ENCODE data around the gene MICAL2.
A peak's percentile ranks its signal among the peaks of the same experiment; 100 is the strongest.

The MICAL2 gene

DNA sequence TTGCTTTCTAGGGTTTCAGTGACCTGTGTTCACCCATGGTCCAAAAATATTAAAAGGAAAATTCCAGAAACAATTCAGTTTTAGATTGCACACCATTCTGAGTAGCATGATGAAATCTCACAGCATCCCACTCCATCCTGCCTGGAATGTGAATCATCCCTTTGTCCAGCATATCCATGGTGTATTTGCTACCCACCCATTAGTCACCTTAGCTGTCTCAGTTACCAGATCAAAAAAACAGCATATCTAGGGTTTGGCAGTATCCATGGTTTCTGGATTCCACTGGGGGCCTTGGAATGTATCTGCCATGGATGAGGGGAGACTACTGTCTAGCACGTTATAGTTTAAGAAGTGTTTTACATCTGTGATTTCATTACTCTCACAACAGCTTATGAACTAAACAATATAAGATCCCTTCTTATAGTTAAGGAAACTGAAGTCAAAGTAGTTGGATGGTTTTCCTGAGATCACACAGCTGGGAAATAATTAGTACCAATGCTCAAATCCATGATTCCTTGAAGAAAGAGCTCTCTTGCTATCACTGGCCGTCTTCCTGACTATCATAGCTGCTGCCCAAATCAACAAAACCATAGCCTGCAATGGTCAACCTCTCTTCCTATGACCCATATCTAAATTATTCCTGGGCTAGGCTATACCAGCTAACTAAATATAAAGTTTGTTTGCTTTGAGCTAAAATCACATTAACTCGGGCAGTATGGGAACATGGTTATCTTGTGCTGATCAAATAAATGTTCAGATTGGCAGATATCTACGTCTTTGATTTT is 122.6 kb downstream of the MICAL2 start:
- DNase-seq (ENCODE audit: low read depth) = peak; percentile 74

DNA sequence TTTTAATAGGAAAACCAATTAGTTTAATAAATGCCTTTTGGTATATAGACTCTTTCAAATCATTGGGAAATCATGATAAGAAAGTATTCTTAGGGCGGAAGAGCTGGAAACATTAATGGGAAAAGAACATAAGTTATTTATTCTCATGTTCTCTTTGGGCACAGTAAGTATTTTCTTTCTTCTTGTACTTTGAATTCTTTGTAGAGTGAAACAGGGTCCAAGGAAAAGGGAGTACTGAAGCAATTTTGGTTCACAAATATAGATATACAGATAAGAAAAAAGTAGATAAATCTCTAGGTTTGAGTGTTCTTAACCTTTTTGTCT is 123.2 kb downstream of the MICAL2 start:
- no peak for DNase-seq (ENCODE audit: low read depth)

DNA sequence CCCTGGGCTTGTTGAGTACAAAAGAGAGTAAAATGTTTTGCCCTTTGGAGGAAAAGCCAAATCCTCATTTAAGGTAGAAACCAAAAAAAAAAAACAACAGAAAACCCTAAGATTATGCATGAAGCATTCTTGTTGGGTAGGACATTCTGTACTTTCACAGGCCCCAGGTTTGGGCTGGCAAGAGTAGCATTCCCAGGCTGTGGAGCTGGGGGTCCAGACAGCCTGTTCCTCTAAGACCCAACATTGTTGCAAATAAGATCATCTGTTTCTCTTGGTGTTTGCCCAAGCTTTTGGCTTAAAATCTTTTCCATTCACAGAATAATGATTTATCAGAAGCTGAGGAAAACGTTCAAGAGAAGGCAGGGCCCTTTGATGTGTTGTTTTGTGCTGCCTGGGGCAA is 123.8 kb downstream of the MICAL2 start:
- no peak for DNase-seq (ENCODE audit: low read depth)

DNA sequence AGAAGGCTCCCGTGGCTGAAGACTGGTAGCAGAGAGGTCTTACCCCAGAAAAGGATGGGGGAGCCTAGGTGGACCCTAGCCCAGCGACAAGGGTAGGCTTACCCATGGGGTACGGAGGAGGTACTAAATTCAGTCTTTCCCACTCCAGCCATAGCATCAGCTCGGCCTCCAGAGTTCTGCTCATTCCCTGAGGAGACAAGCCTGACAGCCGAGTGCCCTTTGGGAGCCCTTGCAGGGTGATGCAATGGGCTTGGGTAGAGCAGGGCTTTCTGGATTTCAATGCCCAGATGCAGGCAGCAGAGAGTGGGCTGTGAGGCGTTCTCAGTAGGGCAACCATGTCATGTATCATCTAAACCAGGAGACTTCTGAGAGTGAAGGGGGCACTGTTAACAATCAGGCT is 124.7 kb downstream of the MICAL2 start:
- no peak for DNase-seq (ENCODE audit: low read depth)

DNA sequence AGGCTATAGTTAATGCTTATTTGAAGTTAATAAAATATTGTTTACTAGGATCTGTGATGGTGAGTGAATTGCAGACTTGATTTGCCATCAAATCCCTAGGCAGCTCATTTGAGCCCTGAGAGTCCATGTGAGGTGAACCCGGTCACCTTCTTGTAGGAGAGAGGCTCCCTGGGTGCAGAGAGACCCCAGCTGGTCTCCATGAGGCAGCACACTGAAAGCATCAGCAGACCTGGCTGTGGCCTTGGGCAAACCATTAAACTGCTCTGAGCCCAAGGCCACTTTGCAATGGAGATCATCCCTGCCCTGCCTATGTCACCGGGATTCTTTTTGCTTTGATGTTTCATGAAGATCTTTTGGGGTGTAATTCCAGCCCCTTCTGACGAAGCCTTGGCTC is 125.2 kb downstream of the MICAL2 start:
- DNase-seq (ENCODE audit: low read depth) = no peak

DNA sequence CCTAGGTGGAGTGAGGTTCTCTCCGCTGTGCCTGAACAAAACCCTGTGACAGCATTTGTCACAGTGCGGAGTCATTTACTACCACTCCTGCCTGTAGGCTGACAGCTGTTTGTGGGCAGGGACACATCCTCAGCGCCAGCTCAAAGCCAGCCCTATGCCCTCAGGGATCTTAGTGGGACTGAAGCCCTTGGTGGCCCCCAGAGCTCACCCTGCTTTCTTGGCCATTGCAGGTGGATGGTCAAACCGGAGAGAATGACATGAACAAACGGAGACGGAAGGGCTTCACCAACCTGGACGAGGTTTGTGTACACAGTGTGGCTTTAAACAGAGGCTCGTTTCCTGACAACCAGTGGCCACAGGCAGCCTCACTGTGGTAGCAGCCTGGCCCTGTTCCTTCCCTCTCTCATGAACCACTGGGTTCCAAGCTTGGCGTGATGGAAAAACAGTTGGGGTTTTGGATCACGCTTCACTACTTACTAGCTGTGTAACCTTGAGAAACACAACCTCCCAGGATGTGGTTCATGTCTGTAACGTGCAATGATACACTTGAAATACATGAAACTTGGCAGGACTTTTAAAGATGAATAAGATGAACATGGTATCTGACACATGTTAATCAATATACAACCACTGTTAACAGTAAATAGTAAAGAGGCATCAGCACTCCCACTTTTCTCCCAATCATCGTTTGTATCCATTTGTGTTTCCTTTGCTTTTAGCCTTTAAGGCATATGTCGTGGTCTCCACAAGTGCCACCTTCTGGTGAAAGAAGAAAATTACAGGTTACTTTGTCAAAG is 125.8 kb downstream of the MICAL2 start:
- DNase-seq (ENCODE audit: low read depth) = peak; percentile 44

DNA sequence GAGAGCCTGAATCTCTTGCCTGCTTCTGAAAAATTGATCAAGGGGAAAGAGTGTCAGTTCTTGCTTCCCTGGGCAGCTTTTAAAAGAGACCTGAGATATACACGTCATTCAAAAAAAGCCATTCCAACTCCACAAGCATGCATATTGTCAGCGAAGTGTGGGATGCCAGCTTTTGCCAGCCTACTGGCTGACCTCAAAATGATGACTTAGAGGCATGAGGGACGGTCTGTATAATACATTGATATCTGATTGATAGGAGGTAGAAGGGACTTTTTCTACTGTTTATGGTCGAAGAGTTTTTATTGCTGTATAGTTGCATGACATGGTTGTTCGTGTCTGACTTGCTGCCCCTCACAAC is 126.3 kb downstream of the MICAL2 start:
- DNase-seq (ENCODE audit: low read depth) = no peak

DNA sequence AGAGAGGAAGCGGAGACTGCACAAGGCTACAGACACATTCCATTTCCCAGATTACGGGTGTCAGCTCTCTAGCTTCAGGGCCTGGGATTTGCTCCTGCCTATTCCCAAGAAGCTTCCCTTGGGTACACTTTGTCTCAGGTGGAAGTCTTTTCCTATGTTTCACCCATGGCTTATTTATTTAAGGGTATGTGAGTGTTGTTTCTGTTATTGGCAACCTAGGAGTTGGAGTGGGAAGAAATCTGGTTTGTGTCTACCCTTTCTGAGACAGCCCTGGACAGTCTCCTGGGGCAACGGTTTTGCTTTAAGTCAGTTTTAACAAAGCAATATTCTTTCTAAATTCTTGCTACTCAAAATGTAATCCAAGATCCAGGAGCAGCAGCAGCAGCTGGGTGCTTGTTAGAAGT is 127.0 kb downstream of the MICAL2 start:
- DNase-seq (ENCODE audit: low read depth) = no peak

DNA sequence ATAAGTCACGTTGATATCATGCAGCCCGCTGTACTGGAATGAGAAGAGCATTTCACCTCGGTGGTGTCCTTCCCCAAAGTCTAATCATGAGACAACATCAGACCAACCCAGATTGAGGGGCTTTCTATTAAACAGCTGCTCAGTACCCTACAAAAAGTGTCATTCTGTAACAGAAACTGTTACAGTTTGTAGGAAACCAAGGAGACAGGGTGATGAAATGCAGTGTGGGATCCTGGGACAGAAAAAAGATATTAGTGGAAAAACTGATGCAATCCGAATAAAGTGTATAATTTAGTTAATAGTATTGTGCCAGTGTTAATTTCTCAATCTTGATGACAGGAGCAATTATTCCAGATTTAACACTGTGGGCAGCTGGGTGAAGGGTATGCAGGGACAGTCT is 128.0 kb downstream of the MICAL2 start:
- DNase-seq (ENCODE audit: low read depth) = no peak

DNA sequence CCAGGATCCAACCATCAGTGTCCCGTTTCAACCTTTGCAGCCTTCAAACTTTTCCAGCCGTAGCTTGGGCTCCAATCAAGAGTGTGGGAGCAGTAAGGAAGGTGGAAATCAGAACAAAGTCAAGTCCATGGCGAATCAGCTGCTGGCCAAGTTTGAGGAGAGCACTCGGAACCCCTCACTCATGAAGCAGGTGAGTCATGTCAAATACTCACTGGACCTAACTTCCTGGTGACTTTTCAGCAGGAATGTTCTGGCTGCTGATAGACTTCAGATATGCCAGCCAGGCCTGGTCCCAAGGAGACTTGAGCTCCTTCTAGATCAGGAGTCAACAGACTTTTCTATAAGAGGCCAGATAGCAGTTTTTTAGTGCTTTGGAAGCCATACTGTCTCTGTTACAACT is 129.0 kb downstream of the MICAL2 start:
- DNase-seq (ENCODE audit: low read depth) = no peak

DNA sequence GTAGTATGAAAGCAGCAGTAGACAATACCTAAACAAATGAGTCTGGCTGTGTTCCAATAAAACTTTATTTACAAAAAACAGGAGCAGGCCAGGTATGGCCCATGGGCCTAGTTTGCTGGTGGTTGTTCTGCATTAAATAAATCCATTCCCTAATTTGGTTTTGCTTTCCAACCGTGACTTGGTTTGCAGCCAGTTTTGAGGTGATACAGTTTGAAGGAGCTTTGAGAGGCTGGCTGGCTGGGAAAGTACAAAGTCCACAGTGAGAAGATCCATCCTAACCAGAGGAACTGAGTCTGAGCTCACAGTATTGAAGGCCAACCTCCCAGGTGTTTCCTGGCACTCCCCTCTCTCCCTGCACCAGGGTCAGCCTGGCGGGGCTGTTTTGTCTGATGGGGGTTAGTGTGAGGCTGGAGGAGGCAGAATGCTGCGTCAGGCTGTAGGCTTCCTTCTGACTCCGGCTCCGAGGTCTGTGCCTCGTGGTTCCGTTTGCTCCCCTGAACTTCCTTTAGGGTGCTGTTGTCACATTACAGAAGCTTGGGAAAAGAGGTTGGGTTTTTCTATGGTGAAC is 129.5 kb downstream of the MICAL2 start:
- DNase-seq (ENCODE audit: low read depth) = no peak

DNA sequence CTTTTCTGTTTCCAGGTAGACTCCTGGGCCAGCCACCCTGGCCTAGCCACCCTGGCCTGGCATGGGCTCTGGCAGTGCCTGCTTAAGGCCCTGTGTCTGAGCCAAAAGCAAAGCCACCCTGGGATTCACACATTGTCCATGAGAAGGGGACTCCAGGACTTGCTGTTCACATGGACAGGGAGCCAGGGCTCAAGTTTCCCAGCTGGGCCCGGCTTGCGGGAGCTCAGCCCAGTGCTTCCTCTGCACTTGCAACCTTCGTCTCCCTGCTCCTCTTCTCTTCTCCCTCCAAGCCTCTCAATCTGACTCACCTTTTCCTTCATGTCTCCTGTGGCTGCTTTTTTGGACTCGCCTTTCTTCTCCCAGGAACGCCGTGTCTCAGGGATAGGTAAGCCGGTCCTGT is 130.3 kb downstream of the MICAL2 start:
- DNase-seq (ENCODE audit: low read depth) = no peak

DNA sequence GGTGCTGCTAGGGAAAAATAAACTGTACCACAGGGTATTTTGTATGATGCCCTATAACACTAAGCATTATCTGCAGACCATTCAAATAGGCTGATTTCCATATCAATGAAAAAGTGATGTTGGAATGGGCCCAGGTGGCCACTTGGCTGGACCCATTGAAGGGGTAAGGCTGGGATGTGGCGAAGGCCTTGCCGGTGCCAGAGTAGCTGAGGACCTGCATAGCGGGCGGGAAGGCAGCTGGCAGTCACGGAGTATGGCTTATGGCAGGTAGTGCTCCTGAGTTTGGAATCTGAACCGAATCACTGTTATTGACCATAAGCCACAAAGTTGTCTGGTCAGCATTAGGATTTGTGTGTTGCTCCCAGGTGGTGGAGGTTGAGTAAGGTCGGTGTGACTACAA is 131.0 kb downstream of the MICAL2 start:
- DNase-seq (ENCODE audit: low read depth) = no peak

DNA sequence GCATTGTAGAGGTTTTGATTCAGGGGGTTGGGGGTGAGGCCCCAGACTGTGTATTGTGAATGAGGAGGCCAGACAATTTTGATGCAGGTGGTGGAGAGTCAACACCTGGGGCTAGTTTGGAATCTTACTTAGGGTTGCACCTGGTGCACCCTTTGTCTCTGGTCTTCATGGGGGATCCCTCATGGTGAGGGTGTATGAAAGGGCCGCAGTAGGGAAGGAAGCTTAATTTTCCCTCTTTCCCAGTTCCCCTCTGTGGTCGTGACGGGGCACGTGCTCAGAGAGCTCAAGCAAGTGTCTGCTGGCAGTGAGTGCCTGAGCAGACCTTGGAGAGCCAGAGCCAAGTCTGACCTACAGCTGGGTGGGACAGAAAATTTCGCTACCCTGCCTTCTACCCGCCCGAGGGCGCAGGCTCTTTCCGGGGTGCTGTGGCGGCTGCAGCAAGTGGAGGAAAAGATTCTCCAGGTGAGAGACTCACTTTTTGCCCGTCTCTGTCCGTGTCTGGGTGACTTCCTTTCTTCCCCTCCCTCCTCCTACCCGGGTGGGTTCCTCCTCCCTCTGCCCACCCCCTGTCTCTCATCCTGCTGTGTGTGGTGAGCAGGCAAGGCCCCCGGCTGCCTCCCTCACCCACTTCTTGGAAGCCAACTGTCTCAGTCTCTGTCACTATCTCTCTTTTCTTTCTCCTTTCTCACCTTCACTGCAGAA is 131.7 kb downstream of the MICAL2 start:
- no peak for DNase-seq (ENCODE audit: low read depth)

DNA sequence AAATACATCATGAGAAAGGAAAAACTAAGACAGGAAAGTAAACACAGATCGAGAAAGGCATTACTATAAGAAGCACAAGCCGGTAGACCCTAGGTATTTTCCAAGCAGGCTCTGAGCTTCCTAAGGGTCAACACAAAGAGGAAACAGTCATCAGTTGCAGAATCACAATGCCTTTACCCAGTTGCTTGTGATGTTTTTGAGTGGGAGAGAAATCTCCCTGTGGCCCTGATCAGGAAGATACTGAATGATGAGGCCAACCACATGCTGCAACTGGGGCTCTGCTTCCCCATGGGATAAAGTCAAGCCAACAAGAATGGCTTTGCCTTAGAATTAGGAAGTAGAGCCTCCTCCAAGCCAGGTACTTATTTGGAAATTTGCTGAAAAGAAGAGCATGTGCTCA is 132.6 kb downstream of the MICAL2 start:
- no peak for DNase-seq (ENCODE audit: low read depth)

DNA sequence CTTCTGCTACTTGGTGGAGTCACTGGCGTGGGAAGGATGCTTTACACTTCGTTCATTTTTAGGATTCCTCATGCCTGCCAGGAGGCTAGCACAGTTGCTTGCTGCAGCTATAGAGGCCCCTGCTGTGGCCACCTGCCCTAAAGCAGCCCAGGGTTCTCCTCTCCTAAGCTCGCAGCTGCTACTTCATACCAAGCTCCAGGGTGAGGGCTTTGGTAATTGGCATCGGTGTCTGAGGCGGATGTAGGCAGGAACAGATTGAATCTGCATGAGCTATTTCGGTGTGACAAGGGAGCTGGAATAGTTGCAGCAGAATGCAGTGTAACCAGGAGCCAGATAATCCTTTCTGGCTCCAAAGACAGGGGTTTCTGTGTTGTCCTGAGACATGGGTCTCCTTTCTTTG is 133.1 kb downstream of the MICAL2 start:
- no peak for DNase-seq (ENCODE audit: low read depth)

DNA sequence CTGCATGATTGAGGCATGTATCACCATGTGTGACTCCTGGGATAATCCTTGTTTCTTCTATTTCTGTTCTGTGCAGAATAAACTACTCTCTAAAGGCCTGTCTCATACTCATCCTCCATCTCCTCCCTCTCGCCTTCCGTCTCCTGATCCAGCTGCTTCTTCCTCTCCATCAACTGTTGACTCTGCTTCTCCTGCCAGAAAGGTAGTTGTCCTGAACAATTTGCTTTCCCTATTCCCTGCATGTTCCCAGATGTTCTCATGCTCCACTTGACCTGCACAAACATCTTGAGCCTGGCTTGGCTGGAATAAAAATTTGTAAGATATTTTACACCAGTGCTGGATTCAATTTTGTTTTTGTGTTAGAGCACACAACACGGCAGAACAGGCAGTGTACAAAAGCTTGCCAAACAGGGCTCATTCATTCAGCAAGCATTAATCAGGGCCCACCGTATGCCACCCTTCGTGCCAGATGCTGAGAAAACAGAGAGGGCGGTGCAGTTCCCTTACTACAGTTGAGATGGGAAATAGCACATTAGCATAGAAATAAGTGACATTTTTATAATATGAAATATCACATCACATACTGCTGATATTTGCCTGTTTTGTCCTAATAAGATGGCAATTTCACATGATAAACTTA is 133.6 kb downstream of the MICAL2 start:
- no peak for DNase-seq (ENCODE audit: low read depth)

DNA sequence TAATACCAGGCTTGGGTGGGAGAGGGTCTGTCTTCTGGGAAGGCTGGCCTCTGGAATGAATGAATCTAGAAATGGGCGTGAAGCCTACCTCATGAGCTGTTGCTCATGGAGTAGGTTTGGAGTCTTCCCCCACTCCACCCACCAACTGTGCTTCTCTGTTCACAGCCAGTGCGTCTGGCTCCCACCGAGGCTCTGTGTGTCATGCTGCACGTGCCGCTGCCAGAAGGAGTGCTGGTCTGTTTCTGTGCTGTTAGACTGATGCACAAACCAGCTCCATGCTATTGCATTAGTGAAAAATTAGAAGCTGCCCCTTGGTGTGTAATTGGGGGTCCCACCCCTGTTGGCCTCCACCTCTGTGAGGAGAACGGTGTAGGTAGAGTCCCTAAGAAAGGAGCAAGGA is 134.7 kb downstream of the MICAL2 start:
- no peak for DNase-seq (ENCODE audit: low read depth)

DNA sequence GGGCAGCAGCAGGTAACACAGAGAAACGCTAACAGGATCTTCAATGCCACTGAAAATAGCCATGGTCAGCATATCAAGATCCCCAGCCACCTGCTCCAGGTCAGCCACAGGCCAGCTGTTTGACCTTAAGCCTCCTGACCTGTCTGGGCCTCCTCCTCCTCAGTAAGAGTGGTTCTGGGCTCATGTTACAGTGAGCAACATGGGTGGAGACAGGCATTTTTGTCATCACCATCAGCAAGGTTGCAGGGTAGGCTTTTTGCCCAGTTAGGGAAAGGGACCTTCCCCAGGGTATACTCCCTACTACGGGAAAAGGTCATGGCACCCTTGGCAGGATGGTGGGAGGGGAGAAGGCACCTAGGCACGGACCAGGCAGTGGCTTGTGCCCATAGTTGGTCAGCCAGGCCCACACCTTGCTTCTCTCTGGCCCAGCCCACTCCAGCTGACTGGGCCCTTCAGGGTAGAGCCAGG is 135.2 kb downstream of the MICAL2 start:
- DNase-seq (ENCODE audit: low read depth) = no peak

DNA sequence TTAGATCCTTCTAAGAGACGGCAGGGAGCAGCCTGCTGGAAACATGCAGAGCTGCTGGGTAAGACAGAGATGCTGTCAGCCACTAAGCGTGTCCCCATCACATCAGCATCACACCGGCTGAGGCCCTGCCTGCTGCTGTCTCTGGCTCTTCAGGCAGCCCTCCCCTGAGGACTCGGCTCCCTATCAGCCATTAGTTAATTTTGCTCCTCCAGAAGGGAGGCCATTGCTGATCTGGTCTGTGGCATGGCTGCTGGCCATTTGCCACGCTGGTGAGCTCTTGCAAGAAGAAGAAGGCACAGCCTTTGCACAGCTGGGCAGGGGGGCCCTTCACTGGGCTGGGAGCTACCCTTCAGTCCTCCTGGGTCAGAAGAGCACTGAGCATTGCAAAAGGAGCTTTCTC is 135.8 kb downstream of the MICAL2 start:
- no peak for DNase-seq (ENCODE audit: low read depth)

DNA sequence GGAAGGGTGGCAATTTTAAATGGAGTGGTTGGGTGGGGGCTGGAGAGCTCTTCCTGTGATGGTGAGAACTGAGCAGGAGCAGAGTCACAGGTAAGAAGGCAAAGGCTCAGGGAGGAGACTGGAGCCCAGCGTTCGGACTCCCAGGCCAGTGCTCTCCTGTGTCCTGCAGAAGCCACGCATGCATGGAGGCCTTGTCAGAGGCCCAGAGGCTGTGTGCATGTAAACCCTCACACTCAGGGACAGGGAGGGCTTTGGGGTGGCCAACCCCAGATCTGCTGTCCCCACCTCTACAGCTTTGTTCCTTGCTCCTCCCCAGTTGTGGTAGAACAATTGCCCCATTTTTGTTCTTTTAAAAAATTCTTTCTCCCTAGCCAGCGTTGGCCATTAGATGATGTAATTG is 136.6 kb downstream of the MICAL2 start:
- no peak for DNase-seq (ENCODE audit: low read depth)

DNA sequence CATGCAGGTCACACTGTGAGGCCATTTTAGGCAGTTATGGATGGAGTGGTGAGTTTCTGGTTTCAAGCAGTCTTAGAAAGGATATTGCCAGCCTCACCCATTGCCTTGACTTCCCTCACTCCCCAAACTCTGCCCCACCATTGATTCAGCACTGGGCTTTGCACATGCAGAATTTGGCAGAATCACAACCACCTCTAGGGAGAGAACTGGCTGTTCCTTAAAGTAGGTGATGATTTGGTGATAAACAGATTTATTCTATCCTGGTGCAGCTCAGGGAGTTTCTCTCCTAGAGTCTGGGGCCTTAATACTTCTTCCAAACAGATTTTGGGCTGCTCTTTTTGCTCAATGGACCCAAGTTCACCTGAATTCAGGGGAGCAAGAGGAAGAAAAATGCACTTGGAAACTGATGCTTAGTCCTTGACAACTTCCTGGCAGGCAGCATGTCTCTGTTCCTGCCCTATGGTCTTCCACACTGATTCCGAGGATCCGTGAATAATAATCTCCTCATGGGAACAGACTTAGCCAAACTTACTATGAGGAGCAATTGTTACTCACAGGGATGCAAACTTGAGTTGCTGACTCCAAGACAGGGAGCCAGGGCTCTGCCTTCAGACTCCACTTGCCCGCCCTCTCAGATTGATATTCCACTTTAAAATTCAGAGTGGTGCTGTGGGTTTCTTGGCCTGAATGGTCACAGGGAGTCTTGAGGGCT is 137.3 kb downstream of the MICAL2 start:
- DNase-seq (ENCODE audit: low read depth) = no peak
